ENCODE results near the gene ENO4. TPM values are rescaled to one million over a fixed set of nuclear protein-coding genes. Genes with fewer than 3 reads are reported as not detected.

The ENO4 gene, protein sequence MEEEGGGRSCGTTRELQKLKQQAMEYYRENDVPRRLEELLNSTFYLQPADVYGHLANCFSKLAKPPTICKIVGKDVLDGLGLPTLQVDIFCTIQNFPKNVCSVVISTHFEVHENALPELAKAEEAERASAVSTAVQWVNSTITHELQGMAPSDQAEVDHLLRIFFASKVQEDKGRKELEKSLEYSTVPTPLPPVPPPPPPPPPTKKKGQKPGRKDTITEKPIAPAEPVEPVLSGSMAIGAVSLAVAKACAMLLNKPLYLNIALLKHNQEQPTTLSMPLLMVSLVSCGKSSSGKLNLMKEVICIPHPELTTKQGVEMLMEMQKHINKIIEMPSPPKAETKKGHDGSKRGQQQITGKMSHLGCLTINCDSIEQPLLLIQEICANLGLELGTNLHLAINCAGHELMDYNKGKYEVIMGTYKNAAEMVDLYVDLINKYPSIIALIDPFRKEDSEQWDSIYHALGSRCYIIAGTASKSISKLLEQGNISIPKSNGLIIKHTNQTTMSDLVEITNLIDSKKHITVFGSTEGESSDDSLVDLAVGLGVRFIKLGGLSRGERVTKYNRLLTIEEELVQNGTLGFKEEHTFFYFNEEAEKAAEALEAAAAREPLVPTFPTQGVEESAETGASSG
- 0.32 and 0.34 TPM in 2 replicates for total RNA-seq

DNA sequence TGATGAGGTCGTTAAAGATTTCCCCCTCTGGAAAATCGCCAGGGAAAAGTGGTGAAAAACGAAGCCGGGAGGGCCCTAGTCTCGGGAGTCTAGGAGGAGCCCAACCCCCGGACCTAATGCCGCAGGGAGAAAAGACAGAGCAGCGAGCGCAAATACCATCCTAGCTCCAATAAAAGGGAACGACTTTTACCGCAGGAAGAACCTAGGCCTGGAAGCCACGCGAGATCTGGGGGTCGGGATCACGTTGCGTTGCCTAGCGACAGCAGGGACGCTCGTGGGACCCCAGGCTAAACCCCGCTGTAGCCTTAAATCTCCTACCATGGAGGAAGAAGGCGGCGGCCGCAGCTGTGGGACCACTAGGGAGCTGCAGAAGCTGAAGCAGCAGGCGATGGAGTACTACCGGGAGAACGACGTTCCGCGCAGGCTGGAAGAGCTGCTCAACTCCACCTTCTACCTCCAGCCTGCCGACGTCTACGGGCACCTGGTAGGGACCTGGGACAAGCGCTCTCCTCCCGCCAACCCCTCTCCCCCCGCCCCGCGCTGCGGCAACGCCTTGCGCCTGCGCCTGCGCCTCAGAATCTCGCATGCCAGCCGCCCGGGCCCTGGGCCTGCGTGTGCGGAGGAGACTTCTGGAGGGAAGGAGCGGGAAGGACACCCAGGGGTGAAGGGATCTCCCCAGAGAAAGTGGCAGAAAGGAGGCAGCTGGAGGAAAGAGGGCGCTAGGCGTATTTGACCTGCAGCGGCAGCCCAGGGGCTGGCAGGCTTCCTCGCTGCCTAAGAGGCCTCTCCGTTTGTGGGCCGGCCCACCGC, at the start of gene ENO4:
ENO4 (plus strand) TSS at position 252 of the 810 bp plus-strand sequence; CDS start at position 320, 68 bp downstream.

Other genes starting within 250 kb of the ENO4 start
- gene PNLIPRP2, start 228.5 kb upstream of the ENO4 start, total RNA-seq: not detected in 2 replicates
- 1.4 and 7.1 TPM in 2 replicates for gene HSPA12A, start 106.9 kb upstream of the ENO4 start, total RNA-seq
- gene SHTN1, start 155.7 kb downstream of the ENO4 start, total RNA-seq: 1.2 and 1.3 TPM in 2 replicates

Measured in bronchial smooth muscle cell (primary cell).